ENCODE measurements around the gene SSUH2. TPM values are rescaled to one million over a fixed set of nuclear protein-coding genes. Genes with fewer than 3 reads are reported as not detected.

Gene SSUH2
- total RNA-seq, 1 donor from 2014 or later: not detected

GRCh38 chr3:8579943-8580342, 64.7 kb downstream of the SSUH2 start:
- no peak for DNase-seq

DNA sequence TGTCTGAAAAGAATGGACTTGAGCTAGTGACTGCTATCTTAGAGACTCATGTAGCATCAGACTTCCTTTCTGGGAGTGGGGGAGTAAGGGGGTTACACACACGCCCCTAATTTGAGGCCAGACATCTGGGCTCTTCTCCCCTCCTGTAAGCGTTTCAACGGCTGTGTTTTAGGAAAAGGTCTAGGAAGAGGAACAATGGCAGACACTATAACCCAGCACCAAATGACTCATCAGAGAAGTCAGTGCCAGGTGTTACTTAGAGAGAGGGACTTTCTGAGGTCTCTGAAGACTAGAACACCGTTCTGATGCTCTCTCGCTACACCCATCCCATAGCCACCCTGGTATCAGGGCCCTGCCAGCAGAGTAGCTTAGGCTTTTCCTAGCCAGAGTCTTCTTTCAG, 65.5 kb downstream of the SSUH2 start:
- peak; percentile 48 for DNase-seq

- no peak for DNase-seq
Observed at GRCh38 chr3:8578282-8578681, 66.3 kb downstream of the SSUH2 start.

- DNase-seq: no peak
Observed at GRCh38 chr3:8576841-8577571, 67.6 kb downstream of the SSUH2 start.

- no peak for DNase-seq
Observed at GRCh38 chr3:8576436-8576835, 68.2 kb downstream of the SSUH2 start.

GRCh38 chr3:8575364-8576104, 69.1 kb downstream of the SSUH2 start:
- no peak for DNase-seq

DNA sequence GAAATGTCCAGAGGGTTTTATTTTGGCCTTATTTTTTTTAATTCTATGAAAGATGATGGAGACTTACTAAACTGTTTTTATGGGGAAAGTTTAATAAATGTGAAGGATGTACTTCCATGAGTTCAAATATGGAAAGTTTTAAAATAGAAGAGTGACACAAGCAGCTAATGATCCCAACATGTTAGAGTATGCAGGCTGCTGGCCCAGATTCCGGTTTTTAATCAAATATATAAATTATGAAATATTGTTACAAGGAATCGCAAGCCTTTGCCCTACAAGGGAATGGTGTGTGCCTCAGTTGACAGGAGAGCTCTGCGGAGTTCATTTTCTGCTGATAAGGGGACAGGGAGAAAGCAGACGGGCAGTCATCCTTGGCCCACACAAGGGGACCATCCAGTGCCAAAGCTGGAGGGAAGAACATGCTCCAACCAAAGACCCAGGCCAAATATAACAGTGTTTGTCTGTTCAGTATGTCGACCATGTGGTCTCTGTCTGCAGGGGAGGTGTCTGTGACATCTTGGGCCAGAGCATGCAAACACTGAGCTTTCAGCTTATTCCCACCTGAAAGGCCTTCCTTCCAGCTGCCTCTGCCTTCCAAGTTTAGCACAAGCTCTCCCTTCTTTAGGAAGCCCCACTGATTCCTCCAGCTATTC, 69.8 kb downstream of the SSUH2 start:
- DNase-seq: no peak

- DNase-seq: no peak
Observed at GRCh38 chr3:8574040-8574669, 70.4 kb downstream of the SSUH2 start.

- no peak for DNase-seq
Observed at GRCh38 chr3:8573342-8573926, 71.2 kb downstream of the SSUH2 start.

- peak; percentile 40 for DNase-seq
Observed at GRCh38 chr3:8571256-8571655, 73.3 kb downstream of the SSUH2 start.

Other genes with a start within 250 kb of the SSUH2 start
- 39.9 and 106 TPM in 2 replicates for gene LMCD1, start 143.0 kb downstream of the SSUH2 start, total RNA-seq
- not detected in 2 replicates for gene CAV3, start 89.0 kb upstream of the SSUH2 start, total RNA-seq
- 4.6 and 5.3 TPM in 2 replicates for gene OXTR, start 124.8 kb upstream of the SSUH2 start, total RNA-seq

Data from dermis blood vessel endothelial cell (primary cell).